ENCODE results near the gene CCDC92. TPM values are rescaled to one million over a fixed set of nuclear protein-coding genes. Genes with fewer than 3 reads are reported as not detected.

The CCDC92 gene
- total RNA-seq, 2 experiments from 2014 or later: 7.3 to 8.7 TPM

DNA sequence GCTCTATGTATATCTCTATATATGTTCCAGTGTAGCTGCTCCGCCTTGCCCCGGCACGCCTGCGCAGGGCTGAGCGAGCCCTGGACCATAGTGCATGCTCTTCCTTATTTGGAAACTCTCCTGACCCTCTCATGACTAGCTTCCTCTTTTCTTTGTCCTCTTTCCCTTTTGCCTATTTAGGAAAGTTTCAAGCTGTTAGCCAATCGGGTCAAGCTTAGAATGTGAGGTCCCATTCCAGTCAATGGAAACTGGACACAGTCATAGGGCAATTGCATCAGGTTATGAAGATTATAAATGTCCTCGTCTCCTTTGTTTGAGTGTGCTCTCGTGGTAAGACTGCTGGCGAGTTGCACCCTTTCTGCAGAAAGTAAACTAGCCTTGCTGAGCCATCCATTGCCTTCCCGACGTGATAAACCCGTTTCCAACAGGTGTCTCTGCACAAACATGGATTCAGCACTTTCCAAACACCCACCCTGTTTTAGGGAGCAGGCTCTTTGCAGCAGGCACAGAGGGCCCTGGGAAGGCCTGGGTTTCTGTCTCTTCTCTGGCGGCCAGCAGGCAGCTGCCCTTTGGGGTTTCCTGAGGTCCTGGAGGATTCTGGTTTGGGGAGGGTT lies 30.9 kb downstream of the CCDC92 start:
- CTCF ChIA-PET: no interaction called here

DNA sequence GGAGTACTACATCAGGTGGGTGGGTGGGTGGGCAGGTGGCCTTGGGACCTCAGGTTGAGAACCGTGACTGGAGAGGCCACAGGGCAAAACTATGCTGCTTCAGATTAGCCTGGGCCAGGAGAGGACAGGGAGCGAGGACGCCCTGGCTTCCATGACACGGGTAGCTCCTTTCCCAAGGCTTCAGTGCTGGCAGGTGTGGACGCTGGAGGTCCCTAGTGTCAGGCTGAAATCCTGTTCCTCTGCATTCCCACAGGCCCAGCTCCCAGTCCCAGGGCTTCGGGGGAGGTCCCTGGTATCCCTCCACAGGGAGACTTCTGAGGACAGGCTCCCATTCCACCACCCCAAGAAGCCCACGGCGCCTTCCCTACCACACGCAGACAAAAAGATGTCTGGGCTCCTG lies 31.6 kb downstream of the CCDC92 start:
- CTCF ChIA-PET: interaction anchor here (1.2 kb wide), 1 partner anchor 36 kb away, joined by 4 read pairs; no protein-coding TSS in a partner anchor
- POLR2A ChIA-PET: no interaction called here

More for the DNA sequence above, 30.9 kb downstream of the CCDC92 start:
- POLR2A ChIA-PET: no interaction called here

DNA sequence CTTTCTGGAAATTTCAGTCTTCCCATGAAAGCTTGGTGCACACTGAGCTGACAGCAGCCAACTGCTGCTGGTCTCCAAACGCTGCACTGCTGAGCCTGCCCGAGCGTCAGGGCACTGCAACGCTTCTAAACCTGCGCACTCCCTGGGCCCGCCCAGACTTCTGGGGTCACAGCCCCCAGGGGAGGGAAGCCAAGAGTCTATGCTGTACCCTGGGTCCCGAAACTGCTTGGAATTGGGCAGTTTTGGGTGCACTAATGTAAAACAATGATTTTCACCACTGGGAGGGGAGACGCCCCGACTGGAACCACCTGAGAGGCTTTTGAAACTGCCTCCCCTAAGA lies 32.0 kb downstream of the CCDC92 start:
- ChIA-PET POLR2A (no interaction called here), CTCF (interaction anchor here (1.2 kb wide), 1 partner anchor 35 kb away, joined by 4 read pairs; no protein-coding TSS in a partner anchor)

DNA sequence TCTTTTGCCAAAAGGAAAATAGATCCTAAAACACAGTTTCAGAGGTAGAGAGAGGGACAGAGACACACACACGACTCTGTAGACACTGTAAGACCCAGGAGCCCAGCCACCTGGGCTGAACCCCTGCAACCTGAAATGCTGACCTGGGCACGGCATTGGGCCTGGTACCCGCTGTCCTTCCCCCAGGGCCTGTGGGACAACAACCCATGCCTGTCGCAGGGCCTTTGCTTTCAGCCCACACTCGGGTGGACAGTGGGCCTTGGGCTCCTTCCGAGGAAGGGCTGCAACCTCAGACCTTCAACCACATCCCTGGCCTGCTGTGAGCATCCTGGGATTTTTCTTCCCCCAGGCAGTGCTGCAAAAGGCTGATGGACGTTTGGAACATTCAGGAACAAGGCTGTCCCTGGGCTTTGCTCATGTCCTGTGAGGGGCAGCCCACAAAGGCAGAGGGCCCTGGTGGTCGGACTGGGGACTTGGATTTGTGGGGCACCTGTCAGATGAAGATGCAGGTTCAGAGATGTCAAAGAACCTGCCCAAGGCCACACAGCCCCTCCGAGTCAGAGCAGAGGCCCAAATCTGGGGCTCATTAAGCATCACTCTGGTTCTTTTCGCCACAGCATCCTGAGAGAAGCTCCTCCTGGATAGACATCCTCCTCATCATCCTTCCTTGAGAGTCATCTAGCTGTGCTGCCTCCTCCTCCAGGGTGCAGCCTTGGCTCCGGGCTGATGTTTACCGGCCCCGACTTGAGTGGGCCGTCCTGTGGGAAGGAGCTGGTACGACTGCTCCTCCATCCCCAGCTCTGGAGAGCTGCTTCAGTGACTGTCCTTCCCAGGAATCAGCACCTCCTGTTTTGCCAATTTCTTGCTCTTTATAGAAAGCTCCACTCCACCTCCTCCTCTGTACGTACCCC lies 32.7 kb downstream of the CCDC92 start:
- CTCF ChIA-PET: interaction anchor here (1.1 to 1.4 kb wide), 3 partner anchors 22 to 35 kb away, joined by 3 to 5 read pairs (median 4); no protein-coding TSS in a partner anchor

DNA sequence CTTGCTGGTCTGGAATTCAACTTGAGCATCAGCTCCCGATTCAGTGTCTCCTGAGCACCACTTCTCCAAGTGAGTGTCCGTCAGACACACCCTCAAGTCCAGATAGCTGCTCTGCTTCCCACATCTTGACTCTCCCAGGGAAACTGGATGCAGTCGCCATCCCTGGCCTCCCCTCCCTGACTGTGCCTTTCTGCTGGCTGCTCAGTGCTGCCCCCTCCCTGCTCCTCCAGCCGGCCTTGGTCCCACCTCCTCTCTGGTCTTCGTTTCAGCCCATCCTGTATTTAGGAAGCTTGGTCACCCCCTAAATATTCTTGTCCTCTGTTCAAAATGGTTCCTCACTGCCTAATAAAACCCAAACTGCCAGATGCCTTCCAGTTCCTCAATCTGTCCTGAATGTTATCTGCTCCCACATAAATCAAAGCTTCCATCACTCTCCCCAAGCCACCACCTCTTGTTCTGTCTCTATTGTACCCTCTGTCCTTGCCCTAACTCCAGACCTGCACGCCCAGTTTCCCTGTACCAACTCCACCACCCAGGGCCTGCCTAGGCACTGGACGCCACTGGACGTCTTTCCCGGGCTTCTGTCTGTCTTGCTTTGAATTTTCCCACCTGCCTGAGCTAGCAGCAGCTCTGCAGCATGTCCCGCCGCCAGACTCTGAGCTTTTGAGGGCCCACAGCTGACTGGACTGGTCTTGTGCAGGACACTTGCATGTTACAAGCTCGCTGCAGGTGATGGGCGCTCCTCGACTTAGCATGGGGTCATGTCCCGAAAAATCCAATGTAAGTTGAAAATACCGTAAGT lies 33.8 kb downstream of the CCDC92 start:
- ChIA-PET CTCF (interaction anchor here (1.1 to 1.4 kb wide), 2 partner anchors 23 to 34 kb away, joined by 3 to 5 read pairs; no protein-coding TSS in a partner anchor), POLR2A (interaction anchor here (0.5 kb wide), 1 partner anchor 461 kb away, joined by 7 read pairs; no protein-coding TSS in a partner anchor)

More for the DNA sequence above, 32.7 kb downstream of the CCDC92 start:
- POLR2A ChIA-PET: no interaction called here

DNA sequence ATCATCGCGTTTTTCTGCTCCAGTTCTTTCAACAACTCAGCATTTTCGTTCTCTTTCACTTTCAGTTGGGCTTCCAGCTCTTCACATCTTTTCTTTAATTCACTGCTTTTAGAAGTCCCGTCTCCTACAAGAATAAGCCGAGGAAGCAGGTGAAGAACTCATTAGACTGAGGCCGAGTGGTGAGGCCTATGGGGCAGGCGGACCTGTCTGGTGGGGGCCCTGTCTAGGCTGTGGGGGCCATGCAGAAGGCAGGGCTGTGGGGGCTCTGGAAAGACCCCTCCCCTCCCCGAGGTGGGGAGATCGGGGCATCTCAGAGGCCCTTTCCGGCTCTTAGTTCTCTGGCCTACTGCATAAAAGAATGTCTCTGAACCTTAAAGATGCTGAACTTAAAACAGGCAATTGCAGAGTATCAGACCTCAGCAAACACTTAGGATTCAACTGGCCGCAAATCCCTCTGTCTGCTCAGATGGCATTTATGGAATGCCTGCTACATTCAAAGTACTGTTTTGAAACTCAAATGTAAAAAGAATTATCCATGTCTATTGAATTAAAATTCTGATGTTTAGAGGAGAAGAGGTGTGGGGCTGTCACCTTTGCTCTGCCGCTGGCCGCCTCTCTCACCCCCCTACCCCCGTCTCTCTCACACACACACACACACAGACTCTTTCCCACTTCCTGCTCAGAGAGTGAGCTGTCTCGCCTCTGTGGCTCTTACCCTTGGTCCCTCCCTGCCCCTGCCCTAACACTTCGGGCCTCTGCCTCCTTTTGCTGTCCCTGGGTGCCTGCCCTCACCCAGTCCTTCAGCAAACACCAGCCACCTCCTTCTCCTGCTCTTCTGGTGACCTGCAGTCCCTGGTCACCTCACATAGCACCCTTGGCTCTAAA lies 34.7 kb downstream of the CCDC92 start:
- ChIA-PET CTCF (no interaction called here), POLR2A (interaction anchor here (1.0 kb wide), 1 partner anchor 26 kb away, joined by 3 read pairs; no protein-coding TSS in a partner anchor)

- CTCF ChIA-PET: no interaction called here
- POLR2A ChIA-PET: interaction anchor here (1.0 kb wide), 1 partner anchor 27 kb away, joined by 3 read pairs; no protein-coding TSS in a partner anchor
Observed at GRCh38 chr12:123936956-123937706, 35.5 kb downstream of the CCDC92 start.

- POLR2A ChIA-PET: no interaction called here
- CTCF ChIA-PET: no interaction called here
Observed at GRCh38 chr12:123936471-123936870, 36.2 kb downstream of the CCDC92 start.

DNA sequence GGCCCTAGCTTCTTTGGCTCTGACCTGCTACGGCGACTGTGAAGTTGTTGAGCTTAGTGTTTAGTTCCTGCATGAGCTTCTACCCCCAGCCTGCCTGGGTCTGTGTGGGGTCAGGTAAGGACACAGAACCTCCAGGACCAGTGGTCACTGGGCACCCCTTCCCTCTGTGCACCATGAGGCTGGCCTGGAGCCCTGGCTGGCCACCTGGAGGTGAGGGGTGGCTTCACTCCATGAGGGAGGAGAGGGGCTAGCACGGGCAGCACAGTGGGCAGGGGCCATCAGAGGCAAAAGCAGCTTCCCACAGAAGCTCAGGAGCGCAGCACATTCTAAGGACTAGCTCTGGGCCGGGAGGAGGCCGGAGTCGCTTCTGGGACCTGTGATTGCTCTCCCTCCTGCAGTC lies 36.7 kb downstream of the CCDC92 start:
- ChIA-PET CTCF (no interaction called here), POLR2A (no interaction called here)

DNA sequence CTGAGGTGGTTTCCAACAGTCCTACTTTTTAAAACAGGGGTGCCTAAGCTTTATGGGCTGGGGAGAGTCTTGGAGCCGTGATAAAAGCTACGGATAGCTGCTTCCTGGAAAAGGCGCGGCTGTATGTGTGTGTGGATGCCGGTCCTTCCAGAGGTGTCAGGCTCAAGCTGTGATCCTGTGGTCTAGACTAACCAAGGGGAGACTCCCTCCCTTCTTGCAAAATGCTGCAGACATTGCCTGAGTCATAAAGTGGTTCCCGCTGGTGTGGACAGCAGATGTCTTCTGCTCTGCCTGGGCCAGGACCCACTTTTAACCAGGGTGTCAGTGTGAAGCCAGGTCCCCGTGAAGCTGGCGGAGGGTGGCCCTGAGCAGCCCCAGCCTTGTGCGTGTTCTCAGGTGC lies 37.8 kb downstream of the CCDC92 start:
- CTCF ChIA-PET: no interaction called here
- POLR2A ChIA-PET: no interaction called here

GRCh38 chr12:123934016-123934620 lies 38.5 kb downstream of the CCDC92 start:
- POLR2A ChIA-PET: interaction anchor here (0.7 kb wide), 1 partner anchor 68 kb away, joined by 3 read pairs; no protein-coding TSS in a partner anchor

GRCh38 chr12:123933214-123933613 lies 39.4 kb downstream of the CCDC92 start:
- ChIA-PET CTCF (no interaction called here), POLR2A (no interaction called here)

More at GRCh38 chr12:123934016-123934620, 38.5 kb downstream of the CCDC92 start:
- CTCF ChIA-PET: no interaction called here

- POLR2A ChIA-PET: no interaction called here
- CTCF ChIA-PET: no interaction called here
Observed at GRCh38 chr12:123931686-123932321, 40.8 kb downstream of the CCDC92 start.

- POLR2A ChIA-PET: no interaction called here
- CTCF ChIA-PET: interaction anchor here (1.0 kb wide), 1 partner anchor 76 kb away, joined by 3 read pairs; no protein-coding TSS in a partner anchor
Observed at GRCh38 chr12:123929946-123930583, 42.6 kb downstream of the CCDC92 start.

- POLR2A ChIA-PET: no interaction called here
- CTCF ChIA-PET: interaction anchor here (1.5 kb wide), 1 partner anchor 23 kb away, joined by 4 read pairs; no protein-coding TSS in a partner anchor
Observed at GRCh38 chr12:123928897-123929296, 43.7 kb downstream of the CCDC92 start.

GRCh38 chr12:123928274-123928865 lies 44.3 kb downstream of the CCDC92 start:
- ChIA-PET CTCF (interaction anchor here (1.5 kb wide), 1 partner anchor 23 kb away, joined by 4 read pairs; no protein-coding TSS in a partner anchor), POLR2A (no interaction called here)
